HG02840 (cell line): ENCODE results near the gene KANK4.

Experiments used
- ATAC-seq: cut with Tn5 transposase; IDR thresholded peaks from one replicate; pipeline ENCODE4 v1.9.1; 2021; ENCODE audit warnings: mild to moderate bottlenecking, moderate library complexity, moderate number of reproducible peaks; ENCODE audit not compliant: unreplicated experiment, low FRiP score

KANK4 gene

GRCh38 chr1:62307895-62308492 is 11.2 kb downstream of the KANK4 start:
- no peak for ATAC-seq

- no peak for ATAC-seq
Measured at GRCh38 chr1:62307446-62307845, 11.8 kb downstream of the KANK4 start.

- no peak for ATAC-seq
Measured at GRCh38 chr1:62306065-62306464, 13.2 kb downstream of the KANK4 start.

- no peak for ATAC-seq
Measured at GRCh38 chr1:62304975-62305374, 14.3 kb downstream of the KANK4 start.

GRCh38 chr1:62304515-62304914 is 14.7 kb downstream of the KANK4 start:
- ATAC-seq, result no peak

GRCh38 chr1:62301726-62302390 is 17.4 kb downstream of the KANK4 start:
- no peak for ATAC-seq

- ATAC-seq, result no peak
Measured at GRCh38 chr1:62299426-62300200, 19.6 kb downstream of the KANK4 start.

GRCh38 chr1:62295921-62296491 is 23.2 kb downstream of the KANK4 start:
- ATAC-seq, result no peak

GRCh38 chr1:62294261-62294660 is 25.0 kb downstream of the KANK4 start:
- ATAC-seq, result no peak

GRCh38 chr1:62288662-62289061 is 30.6 kb downstream of the KANK4 start:
- ATAC-seq, result no peak

- no peak for ATAC-seq
Measured at GRCh38 chr1:62288224-62288623, 31.0 kb downstream of the KANK4 start.

- ATAC-seq, result no peak
Measured at GRCh38 chr1:62286786-62287224, 32.4 kb downstream of the KANK4 start.

GRCh38 chr1:62285984-62286785 is 33.0 kb downstream of the KANK4 start:
- ATAC-seq, result no peak

- ATAC-seq, result no peak
Measured at GRCh38 chr1:62285440-62285839, 33.8 kb downstream of the KANK4 start.

GRCh38 chr1:62283986-62284385 is 35.2 kb downstream of the KANK4 start:
- ATAC-seq, result no peak

- no peak for ATAC-seq
Measured at GRCh38 chr1:62282909-62283755, 36.1 kb downstream of the KANK4 start.

- no peak for ATAC-seq
Measured at GRCh38 chr1:62281922-62282555, 37.2 kb downstream of the KANK4 start.

GRCh38 chr1:62280960-62281465 is 38.2 kb downstream of the KANK4 start:
- ATAC-seq, result no peak

GRCh38 chr1:62280150-62280549 is 39.1 kb downstream of the KANK4 start:
- no peak for ATAC-seq
